Activated CD4-positive, alpha-beta T cell treated with anti-CD3 and anti-CD28 coated beads for 36 hours (primary cell): ENCODE measurements around the gene PRDM1. TPM values are rescaled to one million over a fixed set of nuclear protein-coding genes. Genes with fewer than 3 reads are reported as not detected.

Experiments
- ATAC-seq: fragments of 200-7000 bp; cut with Tn5 transposase; one replicate; pipeline ENCODE4 v1.10.0; 2021; ENCODE audit warnings: mild to moderate bottlenecking, moderate library complexity
- CTCF ChIA-PET: fragments of 350-600 bp; sonication (Branson Sonifier 250); formaldehyde crosslinking; loops from one replicate; lab custom pipeline; 2021; ENCODE audit warnings: antibody characterized with exemption; lab: Charles Lee
- POLR2A ChIA-PET: fragments of 350-600 bp; sonication (Branson Sonifier 250); formaldehyde crosslinking; loops from one replicate; lab custom pipeline; 2021; ENCODE audit warnings: antibody characterized with exemption, inconsistent platforms; lab: Charles Lee
- DNase-seq: peaks from one replicate; pipeline ENCODE4 v3.0.0-alpha.2; 2020
- H3K27ac Mint-ChIP-seq: one replicate; pipeline ENCODE4 v1.8.0; 2021; ENCODE audit warnings: mixed read lengths
- H3K27me3 Mint-ChIP-seq: one replicate; pipeline ENCODE4 v1.8.0; 2021; ENCODE audit warnings: mixed read lengths
- H3K36me3 Mint-ChIP-seq: one replicate; pipeline ENCODE4 v1.8.0; 2021; ENCODE audit warnings: low read depth, mixed read lengths
- H3K4me1 Mint-ChIP-seq: one replicate; pipeline ENCODE4 v1.8.0; 2021; ENCODE audit warnings: mixed read lengths
- H3K4me3 Mint-ChIP-seq: one replicate; pipeline ENCODE4 v1.8.0; 2021; ENCODE audit warnings: mild to moderate bottlenecking, moderate library complexity, mixed read lengths
- H3K9me3 Mint-ChIP-seq: one replicate; pipeline ENCODE4 v1.8.0; 2021; ENCODE audit warnings: low read depth, mixed read lengths
- intact Hi-C, 2 experiments: fragments of 100-400 bp; cut with DNase I in 1 of 2; cut with micrococcal nuclease in 1 of 2; formaldehyde crosslinking; loops; one replicate each; pipeline versions ENCODE4 v1.14.2 to v1.15.1; 2022 to 2024; cut with DNase I, micrococcal nuclease
- total RNA-seq, 2 experiments: library from RNA; stranded (reverse); gene quantifications; one replicate each; pipeline ENCODE4 v1.2.3, GENCODE V29; 2021

The PRDM1 gene
- total RNA-seq, 2 experiments from 2014 or later: 20.1 to 35.6 TPM

DNA sequence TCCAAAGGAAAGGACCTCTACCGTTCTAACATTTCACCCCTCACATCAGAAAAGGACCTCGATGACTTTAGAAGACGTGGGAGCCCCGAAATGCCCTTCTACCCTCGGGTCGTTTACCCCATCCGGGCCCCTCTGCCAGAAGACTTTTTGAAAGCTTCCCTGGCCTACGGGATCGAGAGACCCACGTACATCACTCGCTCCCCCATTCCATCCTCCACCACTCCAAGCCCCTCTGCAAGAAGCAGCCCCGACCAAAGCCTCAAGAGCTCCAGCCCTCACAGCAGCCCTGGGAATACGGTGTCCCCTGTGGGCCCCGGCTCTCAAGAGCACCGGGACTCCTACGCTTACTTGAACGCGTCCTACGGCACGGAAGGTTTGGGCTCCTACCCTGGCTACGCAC is 18.8 kb downstream of the PRDM1 start:
- peaks cover 20% of the 10 kb centered on the region for H3K27me3 Mint-ChIP-seq
- DNase-seq (no peak), ATAC-seq (no peak)
- H3K4me1 Mint-ChIP-seq: peaks cover 68% of the 10 kb centered on the region
- peak overlapping the region; percentile 39 for H3K4me3 Mint-ChIP-seq
- ChIA-PET POLR2A (interaction anchor here (1.1 kb wide), 1 partner anchor 78 kb away, joined by 4 read pairs; no protein-coding TSS in a partner anchor), CTCF (interaction anchor here (1.3 kb wide), 1 partner anchor 118 kb away, joined by 3 read pairs; no protein-coding TSS in a partner anchor)
- peaks cover 76% of the 10 kb centered on the region for H3K36me3 Mint-ChIP-seq
- H3K27ac Mint-ChIP-seq: no peak overlapping the region
- intact Hi-C loops: no loop called here
- H3K9me3 Mint-ChIP-seq: no peaks in the 10 kb centered on the region

DNA sequence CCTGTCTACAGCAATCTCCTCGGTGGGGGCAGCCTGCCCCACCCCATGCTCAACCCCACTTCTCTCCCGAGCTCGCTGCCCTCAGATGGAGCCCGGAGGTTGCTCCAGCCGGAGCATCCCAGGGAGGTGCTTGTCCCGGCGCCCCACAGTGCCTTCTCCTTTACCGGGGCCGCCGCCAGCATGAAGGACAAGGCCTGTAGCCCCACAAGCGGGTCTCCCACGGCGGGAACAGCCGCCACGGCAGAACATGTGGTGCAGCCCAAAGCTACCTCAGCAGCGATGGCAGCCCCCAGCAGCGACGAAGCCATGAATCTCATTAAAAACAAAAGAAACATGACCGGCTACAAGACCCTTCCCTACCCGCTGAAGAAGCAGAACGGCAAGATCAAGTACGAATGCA is 19.4 kb downstream of the PRDM1 start:
- POLR2A ChIA-PET: interaction anchor here (1.1 kb wide), 1 partner anchor 77 kb away, joined by 4 read pairs; no protein-coding TSS in a partner anchor
- DNase-seq: no peak
- H3K9me3 Mint-ChIP-seq: no peaks in the 10 kb centered on the region
- no peak overlapping the region for H3K4me3 Mint-ChIP-seq
- no peak for ATAC-seq
- CTCF ChIA-PET: interaction anchor here (1.3 kb wide), 1 partner anchor 117 kb away, joined by 3 read pairs; no protein-coding TSS in a partner anchor
- no peak overlapping the region for H3K27ac Mint-ChIP-seq
- peaks cover 22% of the 10 kb centered on the region for H3K27me3 Mint-ChIP-seq
- peaks cover 62% of the 10 kb centered on the region for H3K4me1 Mint-ChIP-seq
- H3K36me3 Mint-ChIP-seq: peaks cover 73% of the 10 kb centered on the region
- intact Hi-C loops: no loop called here

DNA sequence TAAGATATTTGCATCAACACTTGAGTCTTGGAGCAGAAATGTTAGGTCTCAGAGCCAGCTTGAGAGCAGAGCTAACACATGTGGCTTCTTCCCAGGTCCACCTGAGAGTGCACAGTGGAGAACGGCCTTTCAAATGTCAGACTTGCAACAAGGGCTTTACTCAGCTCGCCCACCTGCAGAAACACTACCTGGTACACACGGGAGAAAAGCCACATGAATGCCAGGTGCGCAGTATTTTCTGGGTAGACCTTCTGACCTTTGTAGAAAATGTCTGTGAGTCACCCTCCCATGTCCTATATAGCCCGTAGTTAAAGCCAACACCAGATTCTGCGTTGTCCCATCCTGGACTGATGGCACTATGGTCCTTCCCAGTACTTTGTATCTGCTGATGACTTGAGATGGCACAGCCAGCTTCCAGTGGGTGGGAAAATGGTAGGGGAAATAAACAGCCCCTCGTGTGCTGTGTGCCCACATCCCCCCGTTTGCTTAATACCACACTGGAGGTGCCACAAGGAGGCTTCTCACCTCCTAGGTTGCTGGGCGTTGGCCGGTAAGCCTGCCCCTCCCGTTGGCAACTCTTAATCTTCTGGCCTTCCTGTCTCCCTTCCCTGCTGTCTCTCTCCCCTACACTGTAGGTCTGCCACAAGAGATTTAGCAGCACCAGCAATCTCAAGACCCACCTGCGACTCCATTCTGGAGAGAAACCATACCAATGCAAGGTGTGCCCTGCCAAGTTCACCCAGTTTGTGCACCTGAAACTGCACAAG is 20.3 kb downstream of the PRDM1 start:
- CTCF ChIA-PET: interaction anchor here (1.3 kb wide), 1 partner anchor 116 kb away, joined by 3 read pairs; no protein-coding TSS in a partner anchor
- Mint-ChIP-seq H3K27ac (no peak overlapping the region), H3K4me3 (peak overlapping the region; percentile 33), H3K27me3 (peaks cover 27% of the 10 kb centered on the region), H3K9me3 (no peaks in the 10 kb centered on the region), H3K4me1 (peaks cover 55% of the 10 kb centered on the region), H3K36me3 (peaks cover 63% of the 10 kb centered on the region)
- intact Hi-C loops: no loop called here
- no peak for DNase-seq
- POLR2A ChIA-PET: interaction anchor here (1.1 kb wide), 1 partner anchor 76 kb away, joined by 4 read pairs; no protein-coding TSS in a partner anchor
- no peak for ATAC-seq

DNA sequence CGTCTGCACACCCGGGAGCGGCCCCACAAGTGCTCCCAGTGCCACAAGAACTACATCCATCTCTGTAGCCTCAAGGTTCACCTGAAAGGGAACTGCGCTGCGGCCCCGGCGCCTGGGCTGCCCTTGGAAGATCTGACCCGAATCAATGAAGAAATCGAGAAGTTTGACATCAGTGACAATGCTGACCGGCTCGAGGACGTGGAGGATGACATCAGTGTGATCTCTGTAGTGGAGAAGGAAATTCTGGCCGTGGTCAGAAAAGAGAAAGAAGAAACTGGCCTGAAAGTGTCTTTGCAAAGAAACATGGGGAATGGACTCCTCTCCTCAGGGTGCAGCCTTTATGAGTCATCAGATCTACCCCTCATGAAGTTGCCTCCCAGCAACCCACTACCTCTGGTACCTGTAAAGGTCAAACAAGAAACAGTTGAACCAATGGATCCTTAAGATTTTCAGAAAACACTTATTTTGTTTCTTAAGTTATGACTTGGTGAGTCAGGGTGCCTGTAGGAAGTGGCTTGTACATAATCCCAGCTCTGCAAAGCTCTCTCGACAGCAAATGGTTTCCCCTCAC is 21.0 kb downstream of the PRDM1 start:
- H3K27ac Mint-ChIP-seq: no peak overlapping the region
- CTCF ChIA-PET: no interaction called here
- H3K4me3 Mint-ChIP-seq: peak overlapping the region; percentile 33
- ATAC-seq (no peak), DNase-seq (no peak)
- H3K4me1 Mint-ChIP-seq: peaks cover 55% of the 10 kb centered on the region
- intact Hi-C loops: no loop called here
- peaks cover 31% of the 10 kb centered on the region for H3K27me3 Mint-ChIP-seq
- no peaks in the 10 kb centered on the region for H3K9me3 Mint-ChIP-seq
- H3K36me3 Mint-ChIP-seq: peaks cover 61% of the 10 kb centered on the region
- POLR2A ChIA-PET: no interaction called here

DNA sequence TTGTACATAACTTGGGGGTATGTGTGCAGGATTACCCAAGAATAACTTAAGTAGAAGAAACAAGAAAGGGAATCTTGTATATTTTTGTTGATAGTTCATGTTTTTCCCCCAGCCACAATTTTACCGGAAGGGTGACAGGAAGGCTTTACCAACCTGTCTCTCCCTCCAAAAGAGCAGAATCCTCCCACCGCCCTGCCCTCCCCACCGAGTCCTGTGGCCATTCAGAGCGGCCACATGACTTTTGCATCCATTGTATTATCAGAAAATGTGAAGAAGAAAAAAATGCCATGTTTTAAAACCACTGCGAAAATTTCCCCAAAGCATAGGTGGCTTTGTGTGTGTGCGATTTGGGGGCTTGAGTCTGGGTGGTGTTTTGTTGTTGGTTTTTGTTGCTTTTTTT is 22.0 kb downstream of the PRDM1 start:
- H3K27me3 Mint-ChIP-seq: peaks cover 32% of the 10 kb centered on the region
- intact Hi-C loops: no loop called here
- DNase-seq (no peak), ATAC-seq (no peak)
- POLR2A ChIA-PET: no interaction called here
- H3K36me3 Mint-ChIP-seq: peaks cover 52% of the 10 kb centered on the region
- CTCF ChIA-PET: no interaction called here
- H3K9me3 Mint-ChIP-seq: no peaks in the 10 kb centered on the region
- peaks cover 55% of the 10 kb centered on the region for H3K4me1 Mint-ChIP-seq
- H3K27ac Mint-ChIP-seq: no peak overlapping the region
- H3K4me3 Mint-ChIP-seq: no peak overlapping the region

DNA sequence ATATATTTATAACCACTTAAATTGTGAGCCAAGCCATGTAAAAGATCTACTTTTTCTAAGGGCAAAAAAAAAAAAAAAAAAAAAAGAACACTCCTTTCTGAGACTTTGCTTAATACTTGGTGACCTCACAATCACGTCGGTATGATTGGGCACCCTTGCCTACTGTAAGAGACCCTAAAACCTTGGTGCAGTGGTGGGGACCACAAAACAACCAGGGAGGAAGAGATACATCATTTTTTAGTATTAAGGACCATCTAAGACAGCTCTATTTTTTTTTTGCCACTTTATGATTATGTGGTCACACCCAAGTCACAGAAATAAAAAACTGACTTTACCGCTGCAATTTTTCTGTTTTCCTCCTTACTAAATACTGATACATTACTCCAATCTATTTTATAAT is 22.9 kb downstream of the PRDM1 start:
- H3K9me3 Mint-ChIP-seq: no peaks in the 10 kb centered on the region
- CTCF ChIA-PET: no interaction called here
- POLR2A ChIA-PET: no interaction called here
- ATAC-seq: no peak
- H3K4me1 Mint-ChIP-seq: peaks cover 55% of the 10 kb centered on the region
- no peak for DNase-seq
- no peak overlapping the region for H3K27ac Mint-ChIP-seq
- H3K4me3 Mint-ChIP-seq: no peak overlapping the region
- H3K36me3 Mint-ChIP-seq: peaks cover 44% of the 10 kb centered on the region
- peaks cover 34% of the 10 kb centered on the region for H3K27me3 Mint-ChIP-seq
- intact Hi-C loops: no loop called here

DNA sequence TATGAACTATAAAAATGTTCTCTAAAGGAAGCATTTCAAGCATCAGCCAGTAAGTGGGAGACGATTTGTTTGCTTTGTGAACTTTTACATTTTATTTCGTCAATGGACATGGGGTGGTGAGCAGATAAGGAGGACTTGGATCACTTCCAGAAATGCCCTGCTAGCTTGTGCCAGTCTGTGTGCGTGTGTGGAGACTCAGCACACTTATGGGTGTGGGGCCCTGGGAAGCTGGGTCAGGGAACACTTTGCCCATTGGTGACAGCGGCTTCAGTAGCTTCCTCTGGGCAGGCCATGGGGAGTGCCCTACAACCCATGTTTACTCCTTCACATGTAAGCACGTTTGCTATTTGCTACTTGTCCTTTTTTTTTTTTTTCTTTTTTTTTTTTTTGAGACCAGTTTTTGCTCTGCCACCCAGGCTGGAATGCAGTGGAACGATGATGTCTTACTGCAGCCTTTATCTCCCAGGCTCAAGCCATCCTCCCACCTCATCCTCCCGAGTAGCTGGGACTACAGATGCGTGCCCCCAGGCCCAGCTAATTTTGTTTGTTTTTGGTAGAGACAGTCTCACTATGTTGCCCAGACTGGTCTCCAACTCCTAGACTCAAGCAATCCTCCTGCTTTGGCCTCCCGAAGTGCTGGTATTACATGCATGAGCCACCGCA is 24.2 kb downstream of the PRDM1 start:
- CTCF ChIA-PET: no interaction called here
- H3K4me1 Mint-ChIP-seq: peaks cover 58% of the 10 kb centered on the region
- no peak overlapping the region for H3K27ac Mint-ChIP-seq
- peaks cover 30% of the 10 kb centered on the region for H3K27me3 Mint-ChIP-seq
- no peak for ATAC-seq
- H3K36me3 Mint-ChIP-seq: peaks cover 36% of the 10 kb centered on the region
- POLR2A ChIA-PET: no interaction called here
- H3K4me3 Mint-ChIP-seq: no peak overlapping the region
- H3K9me3 Mint-ChIP-seq: no peaks in the 10 kb centered on the region
- no peak for DNase-seq
- intact Hi-C loops: no loop called here

DNA sequence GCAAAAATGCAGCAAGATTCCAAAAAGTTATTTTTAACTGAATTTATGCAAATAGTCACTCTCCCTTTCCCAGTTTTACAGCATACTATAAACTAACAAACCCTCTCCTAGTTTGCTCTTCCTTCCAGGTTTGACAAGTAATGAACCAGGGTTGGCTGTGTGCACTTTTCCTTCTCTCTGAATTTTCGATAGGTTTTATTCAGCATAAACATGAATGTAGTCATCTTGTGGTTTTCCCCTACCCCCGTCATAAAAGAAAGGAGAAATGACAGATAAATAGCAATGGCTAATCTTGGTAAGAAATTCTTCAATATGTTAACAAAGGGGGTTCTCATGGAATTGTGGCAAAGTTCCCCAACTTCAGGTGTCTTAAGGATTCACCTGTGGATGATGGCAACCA is 26.3 kb downstream of the PRDM1 start:
- no peak overlapping the region for H3K4me3 Mint-ChIP-seq
- H3K4me1 Mint-ChIP-seq: peaks cover 62% of the 10 kb centered on the region
- H3K27me3 Mint-ChIP-seq: peaks cover 25% of the 10 kb centered on the region
- ChIA-PET CTCF (interaction anchor here (0.5 to 2.2 kb wide), 4 partner anchors 10 to 111 kb away, joined by 3 to 9 read pairs (median 3); no protein-coding TSS in a partner anchor), POLR2A (interaction anchor here (0.5 to 1.6 kb wide), 3 partner anchors 13 to 630 kb away, joined by 3 to 4 read pairs (median 4); no protein-coding TSS in a partner anchor)
- peak; percentile 37 for ATAC-seq
- intact Hi-C loops: no loop called here
- DNase-seq: no peak
- H3K36me3 Mint-ChIP-seq: peaks cover 14% of the 10 kb centered on the region
- H3K9me3 Mint-ChIP-seq: no peaks in the 10 kb centered on the region
- H3K27ac Mint-ChIP-seq: peak overlapping the region; percentile 61

DNA sequence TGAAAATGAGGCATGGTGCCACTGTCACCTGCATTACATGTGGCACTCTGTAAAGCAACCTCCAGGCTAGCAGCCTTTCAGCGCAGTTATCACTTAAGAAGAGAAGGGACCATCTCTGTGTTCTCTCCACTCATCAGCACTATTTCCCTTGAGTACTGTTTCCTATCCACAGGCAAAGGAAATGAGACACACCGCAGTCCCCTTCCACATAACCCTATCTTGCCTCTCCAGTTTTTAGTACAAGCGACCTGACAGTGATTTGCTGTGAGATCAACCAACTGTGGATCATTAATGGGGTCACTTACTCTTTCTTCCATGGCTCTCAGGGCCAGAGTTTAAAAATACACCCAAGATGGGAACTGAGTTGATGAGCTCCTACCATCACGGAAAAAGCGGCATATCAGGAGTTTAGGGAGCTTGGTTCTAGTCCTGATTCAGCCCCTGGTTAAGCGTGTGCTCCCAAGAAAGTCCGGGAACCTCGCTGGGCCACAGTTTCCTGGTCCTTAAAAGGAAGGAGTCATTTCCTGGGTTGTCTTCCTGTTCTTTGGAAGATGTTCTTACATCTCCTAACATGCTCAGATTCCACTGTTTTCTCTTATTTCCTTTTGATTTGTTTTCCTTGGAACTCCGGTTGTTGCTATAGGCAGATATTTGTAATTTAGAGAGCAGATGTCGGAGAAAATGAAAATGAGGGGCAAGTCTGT is 27.3 kb downstream of the PRDM1 start:
- intact Hi-C loops: no loop called here
- POLR2A ChIA-PET: interaction anchor here (1.1 kb wide), 2 partner anchors 14 to 27 kb away, joined by 3 read pairs; partner anchors contain the start of gene PRDM1
- H3K4me1 Mint-ChIP-seq: peaks cover 71% of the 10 kb centered on the region
- H3K27me3 Mint-ChIP-seq: peaks cover 25% of the 10 kb centered on the region
- ATAC-seq (no peak), DNase-seq (no peak)
- H3K36me3 Mint-ChIP-seq: peaks cover 8% of the 10 kb centered on the region
- H3K4me3 Mint-ChIP-seq: peak overlapping the region; percentile 38
- CTCF ChIA-PET: interaction anchor here (0.5 to 1.1 kb wide), 4 partner anchors 13 to 119 kb away, joined by 3 to 4 read pairs (median 3); no protein-coding TSS in a partner anchor
- peak overlapping the region; percentile 85 for H3K27ac Mint-ChIP-seq
- no peaks in the 10 kb centered on the region for H3K9me3 Mint-ChIP-seq

DNA sequence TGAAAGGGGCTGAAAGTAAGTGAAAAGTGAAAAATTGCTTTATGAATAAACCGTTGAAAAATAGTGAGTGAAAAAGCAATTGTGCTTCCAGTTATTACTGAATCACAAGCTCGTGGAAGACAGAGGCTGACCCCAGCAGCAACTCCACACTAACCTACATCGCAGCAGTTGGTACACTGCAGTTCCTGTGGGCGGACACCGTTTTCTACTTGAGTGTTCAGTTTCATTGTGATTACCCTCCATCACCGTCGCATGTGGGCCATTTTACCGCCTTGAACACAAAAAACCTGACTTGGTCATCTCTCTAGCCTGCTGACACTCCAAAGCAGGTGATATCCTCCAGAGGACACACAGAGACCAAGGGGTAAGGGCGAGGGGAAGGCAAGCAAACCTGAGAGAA is 28.4 kb downstream of the PRDM1 start:
- DNase-seq (peak; percentile 90), ATAC-seq (peak; percentile 85)
- Mint-ChIP-seq H3K4me3 (peak overlapping the region; percentile 38), H3K9me3 (no peaks in the 10 kb centered on the region), H3K27me3 (peaks cover 26% of the 10 kb centered on the region), H3K36me3 (peaks cover 3% of the 10 kb centered on the region), H3K4me1 (peaks cover 82% of the 10 kb centered on the region), H3K27ac (peak overlapping the region; percentile 85)
- ChIA-PET POLR2A (interaction anchor here (0.7 to 1.6 kb wide), 8 partner anchors 12 to 49 kb away, joined by 3 to 16 read pairs (median 4); partner anchors contain the start of gene PRDM1), CTCF (interaction anchor here (0.6 to 1.3 kb wide), 3 partner anchors 12 to 68 kb away, joined by 3 to 4 read pairs (median 3); no protein-coding TSS in a partner anchor)
- intact Hi-C loops: loop anchor here (1.0 to 2.0 kb wide), 8 partner anchors 12 to 72 kb away; no protein-coding TSS in a partner anchor
